Fibroblast of skin of left quadriceps (primary cell): ENCODE results near the gene GRM4.

Experiments used
- DNase-seq, 2 experiments: peaks; one replicate each; pipeline ENCODE4 v3.0.0-alpha.2; 2013; ENCODE audit warnings: low read depth in 2 of 2

GRM4 gene

DNA sequence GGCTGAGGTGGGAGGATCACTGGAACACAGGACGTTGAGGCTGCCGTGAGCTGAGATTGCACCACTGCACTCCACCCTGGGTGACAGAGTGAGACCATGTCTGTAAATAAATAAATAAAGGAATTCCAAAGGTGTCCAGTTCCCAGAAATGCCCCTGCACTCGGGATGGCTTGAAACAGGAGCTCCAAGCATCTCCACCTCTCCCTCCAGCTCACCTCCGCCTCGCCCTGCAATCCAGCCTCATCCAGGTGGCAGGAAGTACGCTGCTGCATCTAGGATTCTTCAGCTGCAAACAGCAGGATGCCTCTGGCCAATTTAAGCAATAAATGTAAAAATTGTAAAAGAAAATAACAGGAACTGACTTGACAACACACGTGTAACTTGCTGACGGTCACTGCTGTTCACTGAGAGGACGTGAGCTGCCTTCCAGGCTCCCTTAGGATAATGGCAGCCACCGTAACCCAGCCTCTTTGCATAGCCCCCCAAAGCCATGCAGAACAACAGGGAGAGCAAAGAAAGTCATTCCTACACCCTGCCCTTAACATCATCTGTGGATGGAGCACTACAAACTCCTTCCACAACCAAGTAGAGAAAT, 11.4 kb upstream of the GRM4 start:
- no peak for DNase-seq

DNA sequence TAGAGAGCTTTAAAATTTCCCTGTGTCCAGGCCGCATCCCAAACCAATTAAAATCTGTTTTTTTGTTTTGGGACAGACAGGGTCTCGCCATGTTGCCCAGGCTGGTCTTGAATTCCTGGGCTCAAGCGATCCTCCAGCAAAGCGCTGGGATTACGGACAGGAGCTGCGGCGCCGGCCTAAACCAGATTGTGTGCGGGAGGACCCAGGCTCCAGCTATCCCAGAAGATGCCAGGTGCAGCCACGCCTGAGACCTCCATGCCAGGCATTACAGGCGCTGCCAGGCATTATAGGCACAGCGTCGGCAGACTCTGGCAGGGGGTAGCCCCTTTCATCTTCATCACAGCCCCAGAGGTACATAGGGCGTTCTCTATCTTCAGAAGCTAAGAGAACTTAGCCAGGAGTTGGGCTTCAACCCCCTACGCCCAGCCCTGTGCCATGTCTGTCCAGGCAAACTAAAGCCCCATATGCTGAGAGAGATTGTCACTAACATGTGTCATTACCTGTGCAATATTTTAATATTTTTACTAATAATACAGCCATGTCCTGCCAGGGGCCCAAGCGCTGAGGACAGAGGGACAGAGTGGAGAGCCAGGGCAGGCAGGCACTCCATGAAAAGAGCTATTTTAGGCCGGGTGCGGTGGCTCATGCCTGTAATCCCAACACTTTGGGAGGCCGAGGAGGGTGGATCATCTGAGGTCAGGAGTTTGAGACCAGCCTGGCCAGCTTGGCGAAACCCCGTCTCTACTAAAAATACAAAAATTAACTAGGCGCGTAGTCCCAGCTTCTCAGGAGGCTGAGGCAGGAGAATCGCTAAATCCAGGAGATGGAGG, 9.8 kb upstream of the GRM4 start:
- DNase-seq, result no peak

DNA sequence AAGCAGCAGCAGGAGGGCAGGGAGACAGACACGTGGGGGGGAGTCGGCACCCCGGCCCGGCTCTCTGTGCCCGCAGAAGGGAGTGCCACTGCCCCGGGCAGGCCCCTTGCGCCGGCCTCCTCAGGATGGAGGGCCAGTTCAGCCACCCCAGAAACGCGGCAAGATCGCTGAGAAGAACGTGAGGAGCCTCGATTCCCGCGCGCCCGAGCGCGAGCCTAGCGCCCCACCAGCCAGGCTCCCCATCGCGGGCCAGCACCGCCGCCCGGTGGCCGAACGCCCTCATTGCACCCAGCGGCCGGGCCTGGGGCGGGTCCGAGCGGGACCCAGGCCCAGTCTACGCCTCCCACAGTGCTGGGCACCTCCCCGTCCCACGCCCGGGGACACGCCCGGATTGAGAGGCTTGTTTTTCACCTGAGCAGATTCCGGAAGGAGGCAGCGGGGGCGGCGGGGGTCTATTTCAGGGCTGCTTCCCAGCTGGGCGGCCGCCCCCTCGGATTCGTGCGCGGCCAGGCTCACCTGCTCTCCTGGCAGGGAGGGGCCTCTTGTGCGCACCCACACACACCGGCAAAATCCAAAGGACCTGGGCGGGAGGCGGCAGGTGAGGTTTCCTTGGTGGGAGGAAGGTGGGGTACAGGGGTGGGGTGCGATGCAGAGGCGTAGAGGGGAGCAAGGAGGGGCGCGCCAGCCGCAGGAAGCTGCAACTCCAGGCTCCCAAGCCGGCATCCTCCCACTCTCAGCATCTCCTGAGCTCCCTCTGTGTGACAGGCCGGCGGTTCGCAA, 9.0 kb upstream of the GRM4 start:
- DNase-seq, result no peak

DNA sequence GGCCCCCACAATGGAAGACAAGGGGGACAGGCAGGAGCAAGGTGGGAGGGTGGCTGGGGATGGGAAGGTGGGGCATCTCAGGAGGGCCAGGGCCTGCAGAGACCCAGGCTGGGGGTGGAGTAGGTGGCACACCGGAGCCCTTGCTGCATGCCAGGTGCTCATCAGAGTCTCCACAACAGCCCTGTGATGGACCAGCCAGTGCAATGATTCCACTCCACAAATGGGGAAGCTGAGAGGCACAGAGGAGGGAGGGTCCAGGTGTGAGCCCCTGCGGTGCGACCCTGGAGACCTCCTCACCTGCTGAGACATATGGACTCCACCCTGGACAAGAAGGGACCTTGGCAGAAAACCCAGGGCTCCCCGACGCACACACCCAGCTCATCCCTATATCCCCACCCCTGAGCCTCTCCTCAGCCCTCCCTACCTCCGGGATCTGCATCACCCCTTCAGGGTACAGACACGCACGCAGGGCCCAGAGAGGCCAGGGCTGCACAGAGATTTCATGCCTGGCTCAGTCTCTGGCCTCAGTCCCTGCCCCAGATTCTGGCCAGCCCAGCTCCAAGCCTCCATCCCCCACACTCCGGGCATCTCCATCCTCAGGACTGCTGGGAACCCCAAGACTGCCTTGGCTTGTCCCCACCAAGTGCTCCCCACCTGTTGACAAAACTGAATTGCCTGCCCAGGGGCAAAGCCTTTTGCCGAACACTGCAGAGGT, 7.1 kb upstream of the GRM4 start:
- no peak for DNase-seq

DNA sequence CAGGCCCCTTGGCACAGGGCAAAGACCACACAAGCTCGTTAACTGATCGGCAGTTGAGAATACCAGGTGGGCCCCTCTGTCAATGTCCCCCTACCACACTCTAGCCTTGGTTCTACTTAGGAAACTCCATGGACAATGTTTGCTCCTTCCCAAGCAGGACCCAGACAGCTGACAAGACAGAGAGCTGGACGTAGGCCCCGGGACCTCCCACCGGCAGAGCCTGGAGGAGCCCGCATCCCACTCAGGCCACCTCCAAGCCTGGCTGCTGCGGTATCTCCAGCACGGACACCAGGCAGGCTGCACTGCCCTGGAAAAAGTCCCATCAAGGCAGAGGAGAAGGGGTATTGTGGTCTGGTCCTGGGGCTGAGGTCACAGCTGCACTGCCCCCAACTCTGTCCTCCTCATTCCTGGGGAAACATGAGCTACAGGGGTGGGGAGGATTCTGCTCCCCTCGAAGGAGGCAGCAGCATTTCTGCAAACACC, 6.2 kb upstream of the GRM4 start:
- DNase-seq, result no peak

DNA sequence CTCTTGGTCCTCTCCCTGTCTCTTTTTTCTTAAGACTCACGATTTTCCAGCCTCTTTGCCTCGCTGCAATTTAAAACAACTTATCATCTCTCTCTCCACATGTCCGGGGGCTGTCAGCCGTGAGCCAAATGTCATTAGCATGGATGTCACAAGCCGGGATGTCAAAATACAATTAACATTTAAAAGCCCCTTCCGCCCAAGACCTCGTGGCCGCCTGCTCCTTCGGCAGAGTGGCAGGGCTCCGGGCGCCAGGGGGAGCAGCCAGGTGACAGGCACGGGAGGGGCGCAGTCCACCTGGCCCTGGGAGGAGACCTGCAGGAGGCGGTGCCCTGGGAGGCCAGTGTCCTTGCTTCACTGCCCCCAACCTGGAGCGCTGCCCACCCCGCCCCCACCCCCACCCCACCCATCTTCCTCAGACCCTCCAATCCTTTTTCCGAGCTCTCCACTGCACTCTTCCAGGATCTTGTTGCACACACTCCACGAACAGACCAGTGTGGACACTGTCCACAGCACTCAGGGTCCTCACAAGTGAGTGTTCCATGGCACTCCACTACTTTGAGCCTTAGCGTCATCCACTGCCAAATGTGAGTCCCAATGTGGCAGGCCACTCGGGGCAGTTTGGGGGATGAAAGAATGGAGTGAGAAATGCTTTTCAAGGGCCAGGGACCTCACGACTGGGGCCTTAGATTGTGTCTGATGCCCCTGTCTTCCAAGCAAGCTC, 5.6 kb upstream of the GRM4 start:
- DNase-seq, result no peak

DNA sequence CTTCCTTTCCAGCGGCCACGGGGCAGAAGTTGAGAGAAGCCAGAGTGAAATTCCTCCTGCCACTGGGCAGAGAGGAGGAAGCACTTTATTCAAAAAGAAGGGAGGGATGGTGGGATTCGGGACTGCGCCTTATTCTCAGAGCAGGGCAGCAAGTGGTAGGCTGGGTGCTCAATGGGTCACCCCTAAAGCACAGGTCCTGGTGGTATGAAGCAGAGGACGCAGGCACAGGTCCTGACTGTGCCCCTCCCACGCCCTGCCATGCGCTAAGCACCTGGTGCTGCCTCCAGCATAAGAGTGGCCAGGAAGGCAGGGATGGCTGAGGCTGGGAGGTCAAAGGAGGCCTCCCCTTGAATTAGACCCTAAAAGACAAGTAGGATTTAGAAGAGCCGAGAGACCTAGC, 4.9 kb upstream of the GRM4 start:
- DNase-seq, result no peak

DNA sequence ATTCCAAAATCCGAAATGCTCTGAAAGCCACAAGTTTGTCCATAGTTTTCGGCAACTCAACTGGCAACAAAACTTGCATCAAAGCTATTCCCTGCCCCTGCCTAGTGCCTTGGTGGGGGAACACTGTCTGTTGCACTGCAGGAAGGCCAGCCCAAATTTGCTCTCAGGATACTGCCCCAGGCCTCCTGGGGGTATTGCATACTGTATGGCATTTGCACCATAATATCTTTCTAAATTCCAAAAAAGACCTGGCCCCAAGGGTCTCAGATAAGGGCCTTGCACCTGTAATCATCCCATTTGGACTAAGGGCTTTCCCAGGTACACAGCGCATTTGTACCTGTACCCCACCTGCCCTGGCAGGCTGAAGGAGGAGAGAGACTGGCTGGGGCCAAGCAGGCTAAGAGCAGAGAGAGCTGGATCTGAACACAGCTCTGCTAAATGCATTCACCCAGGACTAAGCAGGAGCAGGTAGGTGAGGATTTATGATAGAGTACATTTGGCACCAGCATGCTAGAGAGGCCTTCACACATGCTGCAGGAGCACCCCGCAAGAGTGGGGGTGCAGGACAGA, 4.0 kb upstream of the GRM4 start:
- no peak for DNase-seq

DNA sequence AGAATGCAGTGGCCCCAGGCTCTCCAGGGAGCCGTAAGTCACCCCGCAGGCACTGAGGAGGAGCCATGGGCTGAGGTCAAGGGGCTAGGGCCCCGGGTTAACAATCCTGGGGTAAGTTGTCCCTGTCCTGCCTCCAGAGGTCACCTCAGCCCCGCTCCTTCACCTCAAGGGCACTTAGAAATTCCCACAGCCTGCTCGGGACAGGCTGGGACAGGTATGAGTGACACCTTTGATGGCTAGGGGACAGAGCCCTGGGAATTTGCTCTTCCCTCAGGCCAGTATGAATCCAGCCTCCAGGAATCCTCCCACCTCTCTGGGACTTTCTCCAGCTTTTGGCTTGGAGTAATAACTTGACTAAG, 3.5 kb upstream of the GRM4 start:
- no peak for DNase-seq

DNA sequence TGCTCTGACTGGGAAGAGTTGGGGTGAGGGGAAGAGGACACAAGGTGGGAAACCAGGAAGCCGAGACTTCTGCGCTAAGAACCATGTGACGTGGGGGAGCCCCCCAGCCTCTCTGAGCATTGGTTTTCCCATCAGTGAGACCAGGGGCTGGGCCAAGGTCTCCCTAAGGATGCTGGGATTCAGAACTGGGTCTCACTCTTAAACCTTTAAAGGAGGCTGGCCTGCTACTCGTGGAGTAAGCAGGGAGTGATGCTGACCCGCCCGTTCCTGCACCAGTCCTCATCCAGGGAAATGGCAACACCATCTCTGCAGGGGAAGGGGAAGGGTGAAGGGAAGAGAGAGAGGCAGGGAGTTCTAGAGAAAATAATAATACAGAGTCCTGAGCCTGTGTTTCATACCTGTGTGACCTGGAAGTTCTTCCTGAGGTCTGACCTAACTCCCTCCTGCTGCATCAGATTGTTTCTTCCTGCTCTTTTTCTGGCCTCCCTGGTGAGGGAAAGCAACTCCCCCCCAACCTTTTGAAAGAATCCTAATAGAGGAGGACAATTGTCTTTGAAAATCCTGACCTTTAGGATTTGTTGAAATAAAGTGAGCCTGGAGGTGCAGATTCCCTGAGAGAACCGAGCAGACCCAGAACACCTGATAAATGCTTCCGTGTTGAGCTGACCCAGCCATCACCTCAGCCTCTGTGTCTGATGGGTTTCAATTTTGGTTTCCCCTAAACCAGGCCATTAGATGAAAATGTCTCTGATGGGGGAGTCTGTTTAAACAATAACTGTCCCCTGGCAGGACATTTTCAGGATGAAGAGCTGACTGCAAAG, 3.0 kb upstream of the GRM4 start:
- DNase-seq, result no peak

DNA sequence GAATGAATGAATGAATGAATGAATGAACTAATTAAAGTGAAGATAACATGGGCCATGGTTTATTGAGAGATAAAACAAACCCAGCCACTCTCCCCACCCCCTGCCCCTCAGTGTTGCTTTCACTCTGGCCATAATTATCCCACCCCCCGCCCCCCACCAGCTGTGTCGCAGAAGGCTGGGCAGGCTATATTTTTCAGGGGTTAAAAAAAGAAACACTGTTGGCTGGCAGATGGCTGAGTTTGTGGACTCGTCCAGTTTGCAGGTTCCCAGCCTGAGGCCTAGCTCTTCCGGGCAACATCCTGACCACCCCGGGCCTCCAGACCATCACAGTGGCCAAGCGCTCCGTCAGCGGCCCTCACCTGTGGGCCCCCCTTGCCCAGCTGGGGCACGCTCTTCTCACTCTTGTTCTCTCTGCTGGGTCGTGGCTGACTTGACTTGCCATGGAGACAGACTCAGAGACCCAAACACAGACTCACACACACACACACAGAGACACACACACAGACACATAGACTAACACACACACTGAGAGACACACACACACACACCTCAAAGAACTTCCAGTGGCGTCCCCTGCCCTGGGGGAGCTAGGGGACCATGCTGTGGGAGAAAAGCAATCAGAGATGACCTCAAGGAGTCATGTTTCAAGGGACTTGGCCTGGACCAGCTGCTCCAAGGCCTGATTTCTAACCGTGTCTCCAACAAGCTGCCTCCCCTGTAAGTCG, 2.2 kb upstream of the GRM4 start:
- no peak for DNase-seq

DNA sequence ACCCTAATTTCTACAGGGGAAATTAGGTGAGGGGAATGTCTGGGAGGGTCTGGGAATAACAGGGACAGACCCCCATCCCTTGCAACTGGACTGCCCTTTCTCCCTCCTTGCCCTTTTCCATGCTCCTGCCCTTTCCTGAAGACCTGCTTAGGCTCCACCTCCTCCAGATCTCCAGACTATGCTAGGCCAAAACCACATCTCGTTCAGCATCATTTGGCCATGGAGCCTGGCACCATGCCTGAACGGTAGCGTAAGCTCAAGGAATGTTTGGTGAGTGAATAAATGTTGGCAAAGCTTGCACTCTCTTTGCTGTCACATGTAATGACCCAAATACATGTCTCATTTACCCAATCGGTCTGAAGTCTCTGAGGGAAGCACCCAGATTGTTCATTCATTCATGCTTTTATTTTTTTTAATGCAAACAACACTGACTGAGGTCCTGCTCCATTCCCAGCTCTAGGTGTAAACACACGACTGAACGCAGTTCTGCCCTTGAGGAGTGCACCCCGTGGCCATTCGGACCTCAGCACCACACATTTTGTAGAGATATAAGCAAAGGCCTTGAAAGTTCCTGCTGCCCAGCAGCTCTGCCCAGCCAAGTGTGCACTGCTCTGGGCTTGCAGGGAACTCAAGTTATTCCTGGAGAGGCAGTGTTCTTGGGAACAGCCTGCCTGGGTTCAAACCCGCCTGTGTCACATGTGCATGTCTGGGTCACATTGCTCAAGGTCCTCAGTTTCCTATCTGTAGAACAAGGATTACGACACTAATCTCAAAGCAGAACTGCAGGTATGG, 1.1 kb upstream of the GRM4 start:
- DNase-seq, result no peak

DNA sequence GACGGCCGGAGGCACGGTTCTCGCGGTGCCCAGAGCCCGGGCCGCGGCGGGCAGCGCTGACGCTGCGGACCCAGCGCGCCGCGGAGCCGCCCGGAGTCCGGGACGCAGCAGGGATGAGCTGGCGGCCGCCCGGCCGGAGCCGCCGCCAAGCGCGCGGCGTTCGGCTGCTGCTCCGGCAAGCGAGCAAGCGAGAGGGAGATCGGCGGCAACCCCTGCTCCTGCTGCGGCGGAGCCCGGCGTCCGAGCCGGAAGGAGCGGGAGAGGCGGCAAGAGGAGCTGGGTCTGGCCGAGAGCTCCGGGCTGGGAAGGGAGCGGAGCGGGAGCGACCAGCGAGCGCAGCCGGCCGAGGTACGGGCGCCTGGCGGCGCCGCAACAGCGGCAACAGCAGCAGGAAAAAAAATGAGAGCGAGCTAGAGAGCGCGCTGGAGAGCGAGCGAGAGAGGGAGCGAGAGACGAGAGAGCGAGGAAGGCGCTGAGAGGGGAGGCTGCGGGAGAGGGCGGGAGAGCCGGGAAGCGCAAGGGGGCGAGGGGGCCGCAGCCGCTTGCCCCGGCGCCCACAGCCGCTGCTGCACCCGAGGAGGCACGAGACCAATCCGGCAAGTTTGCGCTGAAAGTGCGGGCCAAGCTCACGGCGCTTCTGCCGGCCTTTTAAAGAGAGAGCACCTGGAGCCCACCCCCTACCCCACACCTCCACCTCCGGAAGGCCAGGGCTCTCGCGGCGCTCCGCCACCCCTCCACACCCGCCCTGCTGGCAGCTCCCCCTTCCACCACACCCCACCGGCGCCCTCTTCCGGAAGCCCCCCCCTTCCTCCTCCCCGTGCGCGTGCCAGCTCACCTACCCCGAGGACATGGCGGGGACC, 496 bp downstream of the GRM4 start:
- no peak for DNase-seq

DNA sequence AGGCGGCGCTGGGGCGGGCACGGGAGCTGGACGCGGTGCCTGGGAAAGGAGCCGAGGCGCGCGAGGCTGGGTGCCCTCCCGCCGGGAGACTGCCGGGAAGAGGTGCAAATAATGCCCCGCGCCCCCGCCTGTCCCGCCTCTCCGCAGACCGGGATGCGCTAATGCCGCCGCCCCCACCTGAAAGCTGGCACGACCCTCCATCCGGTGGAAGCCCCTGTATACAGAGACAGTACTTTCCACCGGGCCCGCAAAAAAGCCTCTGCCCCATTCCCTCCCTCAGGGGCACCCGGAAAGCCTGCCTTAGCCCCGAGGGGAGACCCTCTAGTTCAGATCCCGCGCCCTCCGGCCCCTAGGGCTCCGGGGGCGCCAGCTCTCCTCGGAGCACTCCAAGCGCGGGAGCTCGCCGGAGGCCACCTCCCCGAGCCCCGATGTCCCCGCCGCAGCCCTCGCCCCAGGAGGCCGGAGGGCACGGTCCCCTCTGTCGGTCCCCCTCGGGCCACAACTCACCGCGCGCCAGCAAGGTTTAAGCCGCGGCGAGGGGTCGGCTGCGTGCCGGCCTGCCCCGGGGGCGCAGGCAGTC, 1.2 kb downstream of the GRM4 start:
- no peak for DNase-seq

DNA sequence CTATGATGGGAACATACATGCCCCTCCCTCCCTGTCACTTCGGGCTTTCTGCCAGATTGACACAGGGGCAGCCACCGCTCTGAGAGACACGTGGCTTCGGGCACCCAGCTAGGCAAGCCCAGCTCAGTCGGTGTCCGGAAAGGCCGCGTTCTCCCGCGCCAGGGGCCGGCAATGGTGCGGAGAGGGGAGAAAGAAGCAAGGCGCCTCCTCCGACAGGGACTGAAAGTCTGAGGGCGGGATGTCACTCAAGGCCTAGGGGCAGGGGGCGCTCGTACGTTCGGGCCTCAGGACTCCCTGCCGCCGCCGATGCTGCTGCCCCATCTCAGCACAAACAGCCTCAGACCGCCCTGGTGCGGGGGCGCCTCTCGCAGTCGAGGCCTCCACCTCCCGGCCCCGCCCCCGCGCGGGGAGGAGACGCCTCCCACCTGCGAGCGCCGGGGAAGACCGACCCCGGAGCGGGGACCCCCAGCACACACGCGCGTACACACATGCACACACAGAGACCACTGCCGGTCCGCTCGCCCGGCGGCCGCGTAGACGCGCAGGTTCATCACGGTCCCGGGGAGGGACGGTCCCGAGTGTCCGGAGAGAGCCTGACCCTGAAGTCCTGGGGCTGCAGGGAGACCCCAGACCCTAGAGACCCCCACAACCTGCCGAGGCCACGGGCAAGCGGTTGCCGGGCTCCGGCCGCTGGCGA, 1.9 kb downstream of the GRM4 start:
- DNase-seq, result no peak

DNA sequence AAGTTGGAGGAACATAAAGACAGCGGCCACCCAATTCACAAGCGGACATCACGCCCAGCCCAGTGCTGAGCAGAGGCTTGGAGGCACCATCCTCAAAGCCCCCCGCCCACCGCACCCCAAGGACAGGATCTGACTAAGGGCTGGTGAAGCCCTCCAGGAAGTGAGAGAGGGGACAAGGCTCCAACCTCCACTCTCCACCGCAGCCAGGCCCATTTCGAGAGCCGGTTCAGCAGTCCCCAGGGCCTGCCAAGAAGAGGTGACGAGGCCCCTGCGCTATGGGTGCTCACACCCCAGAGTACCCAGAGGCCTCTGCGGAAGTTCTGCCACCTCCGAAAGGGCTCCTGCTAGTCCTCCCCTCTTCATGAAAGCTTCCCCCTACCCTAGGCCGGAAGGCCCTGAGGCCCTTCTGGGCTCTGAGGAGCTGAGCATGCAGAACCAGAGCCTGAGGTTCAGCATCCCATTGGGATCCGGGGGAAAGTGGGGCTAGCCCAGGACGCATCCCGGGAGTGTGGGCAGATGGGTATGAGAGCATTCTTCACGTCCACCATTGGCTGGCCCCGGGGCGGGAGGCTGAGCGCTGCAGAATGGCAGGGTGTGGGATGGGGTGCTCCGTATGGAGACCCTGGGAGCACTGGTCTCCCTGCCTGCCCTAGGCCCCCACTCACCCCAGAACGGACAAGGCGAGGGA, 2.5 kb downstream of the GRM4 start:
- DNase-seq, result no peak
